Activated naive CD8-positive, alpha-beta T cell treated with anti-CD3 and anti-CD28 coated beads, Interleukin-2, amount 10 ng/mL, durations not matched to agents 7 days and 5 days (primary cell): Measurements from ENCODE around the gene BCAR1. TPM values are rescaled to one million over a fixed set of nuclear protein-coding genes. Genes with fewer than 3 reads are reported as not detected.

Source experiments
- ATAC-seq: fragments of 150-1000 bp; cut with Tn5 transposase; one replicate; pipeline ENCODE4 v1.10.0; 2021; ENCODE audit warnings: low read depth, moderate library complexity
- POLR2A ChIA-PET: fragments of 350-600 bp; sonication (Branson Sonifier 250); formaldehyde crosslinking; loops from one replicate; lab custom pipeline; 2021; ENCODE audit warnings: antibody characterized with exemption; lab: Charles Lee
- DNase-seq: peaks from one replicate; pipeline ENCODE4 v3.0.0; 2021
- H3K27ac Mint-ChIP-seq: one replicate; pipeline ENCODE4 v1.8.0; 2022; ENCODE audit warnings: mild to moderate bottlenecking, mixed read lengths
- H3K27me3 Mint-ChIP-seq: one replicate; pipeline ENCODE4 v1.8.0; 2022; ENCODE audit warnings: mild to moderate bottlenecking, moderate library complexity, mixed read lengths
- H3K36me3 Mint-ChIP-seq: one replicate; pipeline ENCODE4 v1.8.0; 2021; ENCODE audit warnings: mild to moderate bottlenecking, mixed read lengths
- H3K4me1 Mint-ChIP-seq: one replicate; pipeline ENCODE4 v1.8.0; 2021; ENCODE audit warnings: mixed read lengths
- H3K4me3 Mint-ChIP-seq: one replicate; pipeline ENCODE4 v1.8.0; 2022; ENCODE audit warnings: mild to moderate bottlenecking, moderate library complexity, mixed read lengths
- H3K9me3 Mint-ChIP-seq: one replicate; pipeline ENCODE4 v1.8.0; 2021; ENCODE audit warnings: mixed read lengths
- total RNA-seq, 2 experiments: library from RNA; stranded (reverse); gene quantifications; one replicate each; pipeline ENCODE4 v1.2.3, GENCODE V29; 2021

Gene BCAR1
- total RNA-seq, 2 experiments from 2014 or later = not detected

- no peaks in the 10 kb centered on the region for H3K36me3 Mint-ChIP-seq
- DNase-seq (no peak), ATAC-seq (no peak)
- H3K4me3 Mint-ChIP-seq = no peak overlapping the region
- POLR2A ChIA-PET = no interaction called here
- H3K9me3 Mint-ChIP-seq = no peaks in the 10 kb centered on the region
- H3K4me1 Mint-ChIP-seq = peaks cover under 1% of the 10 kb centered on the region
- H3K27ac Mint-ChIP-seq = no peak overlapping the region
- H3K27me3 Mint-ChIP-seq = peaks cover 54% of the 10 kb centered on the region
These were observed 5.4 kb upstream of the BCAR1 start for GRCh38 chr16:75256696-75257343.

DNA sequence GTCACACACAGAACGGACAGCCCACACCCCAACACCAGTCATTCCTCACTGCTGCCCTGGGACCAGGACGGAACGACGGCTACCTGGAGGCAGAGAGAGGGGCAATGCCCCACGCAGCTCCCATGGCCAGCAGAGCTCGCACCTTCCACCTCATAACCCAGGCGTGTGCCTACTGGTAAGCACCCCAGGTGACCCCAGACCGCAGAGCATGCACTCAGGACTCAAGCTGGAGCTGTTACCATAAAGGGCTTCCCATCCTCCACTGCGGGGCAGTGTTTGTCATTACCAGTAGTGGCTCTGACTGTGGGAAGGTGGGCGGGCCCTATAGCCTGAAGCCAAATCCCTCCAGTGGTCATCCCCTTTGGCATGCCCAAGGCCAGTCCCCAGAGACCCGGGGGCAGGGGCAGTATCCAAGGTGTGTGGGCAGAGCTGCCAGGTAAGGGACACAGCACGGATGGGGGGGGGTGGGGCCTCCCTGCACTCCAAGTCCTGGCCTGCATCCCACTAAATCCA is 4.7 kb upstream of the BCAR1 start:
- Mint-ChIP-seq H3K27me3 (peaks cover 56% of the 10 kb centered on the region), H3K4me3 (no peak overlapping the region), H3K4me1 (peaks cover 2% of the 10 kb centered on the region), H3K36me3 (no peaks in the 10 kb centered on the region), H3K27ac (no peak overlapping the region), H3K9me3 (no peaks in the 10 kb centered on the region)
- no peak for ATAC-seq
- POLR2A ChIA-PET = no interaction called here
- no peak for DNase-seq

GRCh38 chr16:75254359-75254837 is 3.0 kb upstream of the BCAR1 start:
- H3K4me1 Mint-ChIP-seq = peaks cover 4% of the 10 kb centered on the region
- H3K36me3 Mint-ChIP-seq = no peaks in the 10 kb centered on the region
- H3K27me3 Mint-ChIP-seq = peaks cover 57% of the 10 kb centered on the region
- no peaks in the 10 kb centered on the region for H3K9me3 Mint-ChIP-seq
- DNase-seq (no peak), ATAC-seq (no peak)
- POLR2A ChIA-PET = no interaction called here
- no peak overlapping the region for H3K4me3 Mint-ChIP-seq
- no peak overlapping the region for H3K27ac Mint-ChIP-seq

DNA sequence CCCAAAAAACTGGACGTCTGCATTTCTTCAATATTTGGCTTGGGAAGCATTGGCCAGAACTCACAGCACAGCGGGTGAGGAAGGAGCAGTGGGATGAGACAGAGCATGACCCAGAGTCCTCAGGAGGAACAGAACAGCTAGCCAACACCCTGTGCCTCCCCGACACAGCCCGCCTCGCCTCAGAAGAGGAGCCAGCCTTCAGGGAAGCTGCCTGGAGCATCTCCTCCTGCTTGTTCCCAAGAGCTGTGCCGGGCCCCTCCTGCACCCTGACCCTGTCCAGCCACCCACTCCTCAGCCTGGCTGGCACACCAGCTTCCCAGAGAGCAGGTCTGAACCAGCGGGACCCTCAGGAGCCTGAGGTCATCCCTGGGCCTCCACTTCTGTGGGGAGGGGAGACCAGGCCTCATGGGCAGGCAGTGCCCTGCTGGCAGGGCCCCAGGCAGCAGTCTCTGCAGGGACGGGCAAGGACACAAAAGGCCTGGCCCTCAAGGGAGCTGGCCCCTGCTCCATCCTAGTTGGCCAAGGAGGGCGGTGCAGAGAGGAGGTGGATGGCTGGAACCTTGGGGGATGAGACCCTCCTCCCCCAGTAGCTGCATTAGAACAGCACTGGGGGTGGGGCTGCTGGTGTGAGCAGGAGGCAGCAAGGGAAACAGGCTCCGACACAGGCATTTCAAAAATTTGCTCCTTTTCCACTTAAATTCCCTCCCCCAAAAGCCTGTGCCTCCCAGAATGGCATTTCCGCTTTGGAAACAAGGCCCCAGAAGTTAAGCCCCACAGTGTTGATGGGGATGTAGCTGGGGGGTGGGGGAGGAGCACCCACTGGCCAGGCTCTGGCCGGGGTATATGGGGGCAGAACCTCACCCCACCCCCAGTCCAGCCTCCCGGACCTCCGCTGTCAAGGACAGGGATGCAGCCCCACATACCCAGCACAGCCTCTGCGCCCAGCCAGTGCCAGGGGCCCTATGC is 1.8 kb upstream of the BCAR1 start:
- no peak for ATAC-seq
- H3K27me3 Mint-ChIP-seq = peaks cover 55% of the 10 kb centered on the region

GRCh38 chr16:75252049-75252864 is 833 bp upstream of the BCAR1 start:
- ATAC-seq (no peak), DNase-seq (no peak)
- H3K4me1 Mint-ChIP-seq = peaks cover 4% of the 10 kb centered on the region
- H3K27ac Mint-ChIP-seq = no peak overlapping the region
- H3K36me3 Mint-ChIP-seq = no peaks in the 10 kb centered on the region
- H3K9me3 Mint-ChIP-seq = no peaks in the 10 kb centered on the region
- peaks cover 49% of the 10 kb centered on the region for H3K27me3 Mint-ChIP-seq
- POLR2A ChIA-PET = no interaction called here
- H3K4me3 Mint-ChIP-seq = peak overlapping the region; percentile 37

More for the DNA sequence above, 1.8 kb upstream of the BCAR1 start:
- Mint-ChIP-seq H3K36me3 (no peaks in the 10 kb centered on the region), H3K9me3 (no peaks in the 10 kb centered on the region), H3K4me1 (peaks cover 4% of the 10 kb centered on the region), H3K27ac (no peak overlapping the region), H3K4me3 (no peak overlapping the region)
- POLR2A ChIA-PET = no interaction called here
- no peak for DNase-seq

DNA sequence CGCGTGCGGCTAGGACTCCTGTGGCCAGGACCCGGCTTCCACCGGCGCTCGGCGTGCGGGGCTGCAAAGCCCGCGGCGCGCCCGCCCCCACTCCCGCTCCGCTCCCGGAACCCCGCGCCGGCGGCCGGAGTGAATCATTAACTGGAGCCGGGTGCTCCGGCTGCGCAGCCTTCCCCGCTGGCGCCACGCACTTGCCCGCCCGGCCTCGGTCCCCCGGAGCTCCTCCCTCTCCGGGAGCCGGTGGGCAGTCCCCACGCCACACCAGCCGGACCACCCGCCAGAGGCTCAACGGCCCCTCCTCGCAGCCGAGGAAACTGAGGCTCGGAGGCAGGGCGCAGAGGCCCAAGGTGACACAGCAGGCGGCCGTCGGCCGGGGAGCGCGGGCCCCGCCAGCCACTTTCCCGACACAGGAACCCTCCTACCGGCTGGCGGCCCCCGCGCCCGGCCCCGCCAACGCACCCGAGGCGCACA is 580 bp downstream of the BCAR1 start:
- Mint-ChIP-seq H3K36me3 (no peaks in the 10 kb centered on the region), H3K9me3 (no peaks in the 10 kb centered on the region), H3K4me3 (no peak overlapping the region), H3K27ac (no peak overlapping the region), H3K4me1 (peaks cover 4% of the 10 kb centered on the region), H3K27me3 (peaks cover 49% of the 10 kb centered on the region)
- ATAC-seq (no peak), DNase-seq (no peak)
- POLR2A ChIA-PET = no interaction called here

DNA sequence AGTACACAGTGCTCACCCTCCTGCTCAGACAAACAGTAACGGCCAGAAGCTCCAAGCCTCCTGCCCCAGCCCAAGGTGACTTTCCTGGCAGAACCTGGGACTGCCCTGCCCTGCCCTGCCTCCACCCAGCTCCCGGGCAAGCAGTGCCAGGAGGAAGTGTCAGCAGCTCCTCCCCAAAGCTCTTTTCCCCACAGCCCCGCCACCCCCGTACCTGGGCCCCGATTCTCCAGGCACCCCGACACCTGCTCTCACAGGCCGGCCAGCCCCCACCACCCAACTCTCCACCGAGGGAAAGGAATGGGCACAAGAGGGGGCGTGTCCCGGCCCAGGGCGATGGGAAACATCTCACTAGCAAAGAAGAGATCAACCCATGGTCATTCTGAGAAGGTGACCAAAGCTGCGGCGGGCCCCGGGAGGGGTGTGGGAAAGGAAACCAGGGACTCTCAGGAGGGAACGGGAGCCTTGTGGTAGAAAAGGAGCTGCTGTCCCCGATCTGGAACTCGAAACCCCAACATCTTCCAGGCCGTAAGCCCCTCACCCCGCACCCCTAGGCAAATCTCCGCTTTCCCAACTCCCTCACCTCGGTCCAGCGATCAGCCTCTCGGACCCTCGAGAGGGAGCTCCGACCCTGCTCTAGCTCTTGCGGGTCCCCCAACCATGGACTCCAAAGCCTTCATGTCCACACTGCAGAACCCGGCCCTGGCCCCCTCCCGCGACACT is 1.2 kb downstream of the BCAR1 start:
- no peaks in the 10 kb centered on the region for H3K36me3 Mint-ChIP-seq
- no peak overlapping the region for H3K4me3 Mint-ChIP-seq
- H3K9me3 Mint-ChIP-seq = no peaks in the 10 kb centered on the region
- POLR2A ChIA-PET = no interaction called here
- H3K4me1 Mint-ChIP-seq = peaks cover 4% of the 10 kb centered on the region
- DNase-seq (no peak), ATAC-seq (no peak)
- no peak overlapping the region for H3K27ac Mint-ChIP-seq
- peaks cover 49% of the 10 kb centered on the region for H3K27me3 Mint-ChIP-seq

DNA sequence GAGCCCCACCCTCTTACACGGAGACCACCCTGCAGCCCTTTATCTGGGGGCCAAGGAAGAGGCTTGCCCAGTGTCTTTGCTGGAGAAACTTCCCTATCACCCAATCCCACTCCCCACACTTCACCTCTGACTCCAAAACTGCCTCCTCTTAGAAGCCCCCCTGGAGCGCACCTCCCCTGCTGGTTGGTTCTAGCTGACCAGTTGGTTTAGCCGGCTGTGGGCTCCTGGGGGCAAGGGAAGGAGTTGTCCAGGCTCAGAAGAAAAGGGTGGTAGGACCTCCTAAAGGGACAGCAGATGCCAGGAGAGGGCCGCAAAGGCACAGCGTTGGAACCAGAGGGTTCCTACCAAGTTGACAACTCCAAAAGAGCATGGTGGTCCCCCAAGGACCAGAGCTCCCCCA is 2.0 kb downstream of the BCAR1 start:
- POLR2A ChIA-PET = no interaction called here
- H3K36me3 Mint-ChIP-seq = no peaks in the 10 kb centered on the region
- ATAC-seq = no peak
- no peak for DNase-seq
- no peak overlapping the region for H3K27ac Mint-ChIP-seq
- H3K27me3 Mint-ChIP-seq = peaks cover 41% of the 10 kb centered on the region
- H3K4me3 Mint-ChIP-seq = no peak overlapping the region
- peaks cover 9% of the 10 kb centered on the region for H3K4me1 Mint-ChIP-seq
- no peaks in the 10 kb centered on the region for H3K9me3 Mint-ChIP-seq

DNA sequence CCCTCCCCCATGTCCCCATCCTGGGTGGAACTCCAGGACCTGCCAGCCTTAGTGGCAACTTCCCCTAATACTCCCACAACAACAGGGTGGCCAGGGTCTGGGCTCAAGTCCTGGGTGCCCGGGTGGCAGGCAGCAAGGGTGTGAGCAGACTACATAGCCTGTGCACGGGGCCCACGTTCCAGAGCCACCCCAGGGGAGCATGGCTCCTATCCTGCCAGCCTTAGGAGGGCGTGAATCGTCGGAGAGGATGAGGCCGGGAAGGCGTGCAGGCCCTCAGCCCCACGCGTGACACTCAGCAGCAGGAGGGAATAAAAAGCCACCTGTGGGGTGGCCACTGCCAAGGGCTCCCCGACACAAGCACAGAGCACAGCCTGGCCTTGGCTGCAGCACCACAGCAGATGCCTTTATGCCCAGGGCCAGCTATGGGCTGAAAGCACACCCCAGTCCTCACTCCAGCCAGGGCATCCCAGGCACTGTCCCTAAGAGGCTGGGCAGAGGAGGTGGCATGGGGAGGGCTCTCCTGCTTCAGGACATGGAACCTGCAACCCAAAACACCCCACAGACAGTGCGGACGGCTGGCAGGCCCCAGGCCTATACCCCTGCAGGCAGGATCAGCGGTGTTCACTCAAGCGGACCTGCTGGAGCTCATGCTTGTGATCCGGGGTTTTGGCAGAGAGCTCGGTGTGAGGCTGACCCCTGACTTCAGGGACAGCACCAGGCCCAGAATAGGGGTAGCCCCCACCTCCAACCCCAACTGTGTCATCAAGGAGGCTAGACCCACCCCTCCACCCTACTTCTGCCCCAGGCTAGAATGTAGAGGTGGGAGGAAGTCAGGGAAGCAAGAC is 2.7 kb downstream of the BCAR1 start:
- ATAC-seq (no peak), DNase-seq (no peak)
- Mint-ChIP-seq H3K27ac (no peak overlapping the region), H3K27me3 (peaks cover 34% of the 10 kb centered on the region), H3K4me3 (no peak overlapping the region), H3K36me3 (no peaks in the 10 kb centered on the region), H3K9me3 (no peaks in the 10 kb centered on the region), H3K4me1 (peaks cover 9% of the 10 kb centered on the region)
- POLR2A ChIA-PET = no interaction called here

DNA sequence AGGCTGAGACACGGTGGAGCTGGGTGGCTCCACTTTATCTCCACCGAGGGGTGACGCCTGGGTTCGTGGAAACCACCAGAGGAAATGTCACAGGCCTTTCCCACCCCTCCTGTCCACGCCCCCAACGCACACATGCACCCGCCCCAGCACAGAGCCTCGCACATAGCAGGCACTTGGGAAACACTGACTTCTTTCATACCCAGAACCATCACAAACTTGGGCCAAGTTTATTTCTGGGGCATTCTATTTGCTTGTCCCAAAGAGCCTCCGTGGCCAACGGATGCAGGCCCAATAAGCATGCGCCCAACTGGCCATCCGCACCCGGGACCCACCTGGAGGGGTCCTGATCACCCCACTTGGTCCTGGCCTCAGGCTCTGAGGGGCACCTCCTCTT is 3.3 kb downstream of the BCAR1 start:
- H3K9me3 Mint-ChIP-seq = no peaks in the 10 kb centered on the region
- ATAC-seq = no peak
- no peak overlapping the region for H3K27ac Mint-ChIP-seq
- peaks cover 9% of the 10 kb centered on the region for H3K4me1 Mint-ChIP-seq
- DNase-seq = no peak
- no peak overlapping the region for H3K4me3 Mint-ChIP-seq
- H3K36me3 Mint-ChIP-seq = no peaks in the 10 kb centered on the region
- peaks cover 31% of the 10 kb centered on the region for H3K27me3 Mint-ChIP-seq
- POLR2A ChIA-PET = no interaction called here

DNA sequence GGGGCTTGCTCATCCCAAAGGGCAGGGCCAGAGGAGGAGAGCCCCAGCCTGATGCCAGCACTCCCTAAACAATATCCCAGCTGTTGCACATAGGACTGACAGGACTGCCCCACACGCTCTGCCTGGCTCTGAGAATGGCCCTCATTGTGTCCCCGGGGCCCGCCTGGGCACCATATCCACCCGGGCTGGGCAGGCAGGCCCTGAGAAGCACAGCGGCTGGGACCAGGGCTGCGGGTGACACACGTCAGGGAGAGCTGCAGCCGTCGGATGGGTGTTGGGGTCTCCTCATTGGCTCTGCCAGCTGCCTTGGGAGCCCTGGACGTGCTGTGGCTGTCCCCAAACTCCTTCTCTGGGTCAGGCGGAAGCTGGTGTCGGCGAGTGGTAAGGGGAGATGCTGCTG is 4.2 kb downstream of the BCAR1 start:
- Mint-ChIP-seq H3K4me1 (peaks cover 9% of the 10 kb centered on the region), H3K27ac (no peak overlapping the region), H3K9me3 (no peaks in the 10 kb centered on the region), H3K36me3 (no peaks in the 10 kb centered on the region), H3K4me3 (no peak overlapping the region), H3K27me3 (peaks cover 24% of the 10 kb centered on the region)
- ATAC-seq = no peak
- no peak for DNase-seq
- POLR2A ChIA-PET = no interaction called here
